HG02763 (cell line): Measurements from ENCODE around the gene ARL6IP6.

Experiments
- ATAC-seq: cut with Tn5 transposase; IDR thresholded peaks from one replicate; pipeline ENCODE4 v1.9.1; 2021; ENCODE audit warnings: mild to moderate bottlenecking, moderate library complexity; ENCODE audit not compliant: unreplicated experiment

ARL6IP6 gene

GRCh38 chr2:152718076-152718908, at the start of gene ARL6IP6:
Gene ARL6IP6, plus strand, starts transcription at chr2:152718620. Its CDS starts 5 bp downstream, at chr2:152718625.
- ATAC-seq, result peak; percentile 67

GRCh38 chr2:152674334-152674733, 44.1 kb upstream of the ARL6IP6 start:
- no peak for ATAC-seq

- no peak for ATAC-seq
Measured at GRCh38 chr2:152676461-152676860, 42.0 kb upstream of the ARL6IP6 start.

- no peak for ATAC-seq
Measured at GRCh38 chr2:152678808-152679207, 39.6 kb upstream of the ARL6IP6 start.

- ATAC-seq, result no peak
Measured at GRCh38 chr2:152682663-152683062, 35.8 kb upstream of the ARL6IP6 start.

- ATAC-seq, result no peak
Measured at GRCh38 chr2:152683400-152683799, 35.0 kb upstream of the ARL6IP6 start.

GRCh38 chr2:152686321-152686720, 32.1 kb upstream of the ARL6IP6 start:
- no peak for ATAC-seq

GRCh38 chr2:152693033-152693432, 25.4 kb upstream of the ARL6IP6 start:
- peak; percentile 78 for ATAC-seq

- no peak for ATAC-seq
Measured at GRCh38 chr2:152694161-152694661, 24.2 kb upstream of the ARL6IP6 start.

- no peak for ATAC-seq
Measured at GRCh38 chr2:152695763-152696162, 22.7 kb upstream of the ARL6IP6 start.

- ATAC-seq, result no peak
Measured at GRCh38 chr2:152696476-152696875, 21.9 kb upstream of the ARL6IP6 start.

- ATAC-seq, result no peak
Measured at GRCh38 chr2:152701198-152701597, 17.2 kb upstream of the ARL6IP6 start.

- no peak for ATAC-seq
Measured at GRCh38 chr2:152706477-152707021, 11.9 kb upstream of the ARL6IP6 start.

- ATAC-seq, result no peak
Measured at GRCh38 chr2:152708742-152709141, 9.7 kb upstream of the ARL6IP6 start.

GRCh38 chr2:152710713-152711112, 7.7 kb upstream of the ARL6IP6 start:
- no peak for ATAC-seq

GRCh38 chr2:152715112-152715511, 3.3 kb upstream of the ARL6IP6 start:
- ATAC-seq, result no peak

- ATAC-seq, result no peak
Measured at GRCh38 chr2:152715854-152716428, 2.5 kb upstream of the ARL6IP6 start.

GRCh38 chr2:152716805-152717227, 1.6 kb upstream of the ARL6IP6 start:
- ATAC-seq, result no peak

- peak; percentile 66 for ATAC-seq
Measured at GRCh38 chr2:152717228-152718075, 968 bp upstream of the ARL6IP6 start, which contains the start of gene PRPF40A. Gene PRPF40A, minus strand, starts transcription at chr2:152717461. Its CDS starts 22 bp downstream, at chr2:152717439.

- ATAC-seq, result peak; percentile 23
Measured at GRCh38 chr2:152718909-152719645, 657 bp downstream of the ARL6IP6 start.
